Measurements from ENCODE around the gene ISY1.
A peak's percentile ranks its signal among the peaks of the same experiment; 100 is the strongest.
"Not testable (repeated sequence)": the region's sequence is repeated elsewhere in the genome, so short reads cannot be mapped to it uniquely, and the experiment has no call there.

ISY1 gene

DNA sequence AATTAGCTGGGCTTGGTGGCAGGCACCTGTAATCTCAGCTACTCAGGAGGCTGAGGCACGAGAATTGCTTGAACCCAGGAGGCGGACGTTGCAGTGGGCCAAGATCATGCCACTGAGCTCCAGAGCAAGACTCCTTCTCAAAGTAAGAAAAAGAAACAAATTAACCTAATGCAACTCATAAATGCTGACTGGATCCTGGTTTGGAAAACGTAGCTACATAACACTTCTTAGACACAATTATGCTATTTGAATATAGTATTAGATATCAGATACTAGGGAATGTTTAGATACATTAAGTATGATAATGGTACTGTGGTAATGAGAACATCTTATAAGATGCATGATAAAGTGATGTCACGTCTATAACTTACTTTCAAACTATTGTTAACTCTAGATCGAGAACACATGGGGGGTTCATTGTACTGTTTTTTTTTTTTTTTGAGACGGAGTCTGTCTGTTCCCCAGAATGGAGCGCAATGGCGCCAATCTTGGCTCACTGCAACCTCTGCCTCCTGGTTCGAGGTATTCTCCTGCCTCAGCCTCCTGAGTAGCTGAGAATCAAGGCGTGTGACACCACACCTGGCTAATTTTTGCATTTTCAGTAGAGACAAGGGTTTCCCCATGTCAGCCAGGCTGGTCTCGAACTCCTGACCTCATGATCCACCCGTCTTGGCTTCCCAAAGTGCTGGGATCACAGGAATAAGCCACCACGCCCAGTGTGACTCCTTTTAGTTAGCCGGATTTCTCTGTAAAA lies 5.9 kb upstream of the ISY1 start:
- no peak for DNase-seq

DNA sequence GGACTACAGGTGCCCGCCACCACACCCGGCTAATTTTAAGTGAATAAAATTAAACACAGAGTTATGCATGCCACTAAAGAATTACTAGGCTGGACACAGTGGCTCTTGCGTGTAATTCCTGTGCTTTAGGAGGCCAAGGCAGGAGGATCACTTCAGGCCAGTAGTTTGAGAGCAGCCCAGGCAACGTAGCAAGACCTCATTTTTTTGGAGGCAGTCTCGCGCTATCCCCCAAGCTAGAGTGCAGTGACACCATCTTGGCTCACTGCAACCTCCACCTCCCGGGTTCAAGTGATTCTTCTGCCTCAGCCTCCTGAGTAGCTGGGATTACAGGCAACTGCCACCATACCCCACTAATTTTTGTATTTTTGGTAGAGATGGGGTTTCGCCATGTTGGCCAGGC lies 4.7 kb upstream of the ISY1 start:
- DNase-seq, result not testable (repeated sequence)

DNA sequence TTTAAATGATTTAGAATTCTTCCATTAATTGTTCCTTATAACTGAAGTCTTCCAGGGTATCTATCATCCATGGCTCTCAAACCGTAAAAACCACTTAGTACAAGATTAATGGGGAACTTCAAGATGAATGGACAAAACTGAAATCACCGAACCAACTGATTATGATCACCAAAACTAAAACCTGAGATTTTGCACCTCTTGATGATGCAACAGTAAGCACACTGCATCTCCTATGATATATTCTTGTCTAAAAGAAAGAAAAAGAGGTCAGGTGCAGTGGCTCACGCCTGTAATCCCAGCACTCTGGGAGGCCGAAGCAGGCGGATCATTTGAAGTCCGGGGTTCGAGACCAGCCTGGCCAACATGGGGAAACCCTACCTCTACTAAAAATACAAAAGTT lies 3.6 kb upstream of the ISY1 start:
- DNase-seq, result no peak

DNA sequence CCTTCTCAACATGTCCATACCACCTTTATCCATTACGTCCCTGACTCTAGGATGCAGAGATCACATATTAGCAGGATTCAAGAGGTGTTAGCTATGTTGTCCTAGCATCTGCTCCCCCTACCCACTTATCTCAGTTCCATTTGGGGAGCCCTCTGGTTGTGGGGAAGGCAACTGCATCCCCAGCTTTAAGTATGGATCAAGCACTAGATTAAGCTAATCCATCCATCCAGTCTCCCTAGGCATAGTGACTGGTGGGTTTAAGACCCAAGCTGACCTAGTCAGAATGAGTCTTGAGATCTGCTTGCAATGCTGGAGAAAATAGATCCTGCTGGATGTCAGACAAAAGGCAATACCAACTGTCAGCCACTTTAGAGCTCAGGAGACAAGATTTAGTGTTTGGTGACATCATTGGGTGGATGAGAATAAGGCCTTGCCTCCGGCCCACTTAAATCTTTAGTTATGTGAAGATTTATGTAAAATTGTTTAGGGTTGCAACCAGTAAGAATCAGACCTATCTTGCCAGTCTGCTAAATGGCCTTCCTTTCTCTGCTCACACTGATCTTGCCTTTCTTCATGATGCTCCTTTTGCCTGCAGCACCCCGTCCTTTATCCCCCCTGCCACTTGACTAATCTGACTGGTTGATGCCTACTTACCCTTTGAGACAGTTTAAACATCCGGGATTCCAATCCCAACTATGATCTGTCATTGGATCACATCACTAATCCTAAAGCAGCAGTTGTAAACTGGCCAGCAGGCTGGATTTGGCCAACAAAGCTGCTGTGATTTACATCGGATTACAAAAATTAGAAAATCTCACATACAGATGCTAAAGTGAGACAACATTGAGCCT lies 2.1 kb upstream of the ISY1 start:
- DNase-seq, result no peak

DNA sequence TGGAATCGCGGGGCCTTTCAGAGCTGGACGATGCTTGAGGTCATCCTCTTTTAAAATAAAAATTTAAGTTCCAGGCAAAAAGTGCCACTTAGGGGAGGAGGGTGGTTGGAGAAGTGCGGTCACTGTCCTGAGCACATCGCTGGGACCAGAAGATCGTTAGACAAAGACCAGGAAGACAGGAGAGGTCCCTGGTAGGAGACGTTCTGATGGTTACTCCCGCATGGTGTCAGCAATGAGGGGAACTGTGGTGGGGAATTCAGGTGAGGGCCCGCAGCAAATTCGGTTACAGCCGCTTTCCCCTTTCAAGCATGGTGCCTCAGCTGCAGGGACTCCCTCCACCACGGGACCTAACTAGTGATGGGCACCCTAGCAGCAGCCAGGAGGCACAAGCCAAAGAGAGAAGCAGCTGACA lies 1.0 kb upstream of the ISY1 start:
- peak in 2 of 5 experiments; percentile 13 to 49 for DNase-seq

DNA sequence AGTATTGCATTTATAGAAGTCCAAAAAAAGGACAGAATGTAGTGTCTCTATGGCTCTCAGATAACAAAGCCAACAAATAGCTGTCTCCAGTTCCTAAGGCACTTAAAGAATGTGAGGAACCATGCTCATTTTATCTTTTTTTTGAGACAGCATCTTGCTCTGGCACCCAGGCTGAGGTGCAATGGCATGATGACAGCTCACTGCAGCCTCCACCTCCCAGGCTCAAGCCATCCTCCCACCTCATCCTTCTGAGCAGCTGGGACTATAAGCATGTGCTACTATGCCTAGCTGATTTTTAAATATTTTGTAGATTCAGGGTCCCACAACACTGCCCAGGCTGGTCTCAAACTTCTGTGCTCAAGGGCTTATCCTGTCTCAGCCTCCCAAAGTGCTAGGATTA lies 16.1 kb downstream of the ISY1 start:
- DNase-seq, result no peak

DNA sequence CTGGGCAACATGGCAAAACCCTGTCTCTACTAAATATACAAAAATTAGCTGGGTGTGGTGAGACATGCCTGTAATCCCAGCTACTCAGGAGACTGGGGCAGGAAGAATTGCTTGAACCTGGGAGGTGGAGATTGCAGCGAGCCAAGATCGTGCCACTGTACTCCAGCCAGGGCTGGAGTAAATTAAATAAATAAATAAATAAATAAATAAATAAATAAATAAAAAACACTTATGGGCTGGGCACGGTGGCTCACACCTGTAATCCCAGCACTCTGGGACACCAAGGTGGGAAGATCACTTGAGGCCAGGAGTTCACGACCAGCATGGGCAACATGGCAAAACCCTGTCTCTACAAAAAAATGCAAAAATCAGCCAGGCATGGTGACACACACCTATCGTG lies 19.9 kb downstream of the ISY1 start:
- DNase-seq, result not testable (repeated sequence)

DNA sequence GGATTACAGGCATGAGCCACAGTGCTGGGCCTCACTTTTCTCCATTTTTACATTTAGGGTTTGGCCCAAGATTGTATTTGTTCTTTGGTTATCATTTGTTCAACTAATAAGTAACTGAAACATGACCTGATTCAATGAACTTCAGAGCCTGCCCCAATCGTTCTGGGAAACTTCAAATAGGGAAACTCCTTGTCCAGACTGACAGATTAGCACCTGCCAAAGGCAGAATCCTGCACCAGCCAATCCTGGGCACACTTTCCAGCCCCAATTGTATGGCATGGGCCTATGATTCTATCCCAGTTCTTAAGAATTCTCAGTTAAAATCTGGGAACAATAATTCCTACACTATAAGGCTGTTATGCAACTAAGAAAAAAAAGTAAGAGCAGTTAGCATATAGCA lies 21.0 kb downstream of the ISY1 start:
- DNase-seq, result no peak

DNA sequence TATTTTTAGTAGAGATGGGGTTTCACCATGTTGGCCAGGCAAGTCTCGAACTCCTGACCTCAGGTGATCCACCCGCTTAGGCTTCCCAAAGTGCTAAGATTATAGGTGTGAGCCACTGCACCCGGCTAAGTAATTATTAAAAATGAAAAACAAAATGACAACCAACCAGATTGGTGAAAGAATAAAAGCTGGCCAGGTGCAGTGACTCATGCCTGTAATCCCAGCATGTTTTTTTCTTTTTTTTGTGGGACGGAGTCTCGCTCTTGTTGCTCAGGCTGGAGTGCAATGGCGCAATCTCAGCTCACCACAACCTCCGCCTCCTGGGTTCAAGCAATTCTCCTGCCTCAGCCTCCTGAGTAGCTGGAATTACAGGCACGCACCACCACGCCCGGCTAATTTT lies 24.6 kb downstream of the ISY1 start:
- DNase-seq, result not testable (repeated sequence)

DNA sequence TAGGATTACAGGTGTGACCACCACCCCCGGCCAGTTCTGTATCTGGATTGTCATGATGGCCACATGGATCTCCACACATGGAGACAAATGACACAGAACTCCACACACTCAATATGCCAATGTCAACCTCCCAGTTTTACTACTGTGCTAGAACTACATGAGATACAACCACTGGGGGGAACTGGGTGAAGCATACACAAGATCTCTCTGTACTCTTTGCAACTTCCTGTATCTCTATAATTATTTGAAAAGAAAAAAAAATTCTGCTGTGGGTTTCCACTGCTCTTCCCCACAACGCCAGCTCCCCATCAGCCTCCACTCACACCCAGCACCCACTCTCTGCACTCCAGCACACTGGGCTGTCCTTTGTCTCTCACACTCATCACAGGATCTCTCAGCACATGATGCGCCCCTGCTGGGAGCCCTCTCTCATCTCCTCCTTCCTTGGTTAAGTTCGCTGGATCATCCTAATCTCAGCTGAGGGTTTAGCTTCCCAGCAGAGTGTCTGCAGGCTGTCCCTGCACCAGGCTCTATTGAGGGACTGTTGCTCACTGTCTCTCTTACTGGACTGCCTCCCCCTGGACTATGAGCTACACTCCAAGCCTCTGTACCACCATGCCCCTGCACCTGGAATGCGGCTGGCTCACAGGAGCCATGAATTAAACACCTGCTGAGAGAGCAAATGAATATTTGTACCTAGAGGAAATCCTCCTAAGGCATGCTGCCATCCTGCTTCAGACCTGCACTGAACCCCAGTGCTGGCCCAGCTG lies 28.6 kb downstream of the ISY1 start:
- no peak for DNase-seq

DNA sequence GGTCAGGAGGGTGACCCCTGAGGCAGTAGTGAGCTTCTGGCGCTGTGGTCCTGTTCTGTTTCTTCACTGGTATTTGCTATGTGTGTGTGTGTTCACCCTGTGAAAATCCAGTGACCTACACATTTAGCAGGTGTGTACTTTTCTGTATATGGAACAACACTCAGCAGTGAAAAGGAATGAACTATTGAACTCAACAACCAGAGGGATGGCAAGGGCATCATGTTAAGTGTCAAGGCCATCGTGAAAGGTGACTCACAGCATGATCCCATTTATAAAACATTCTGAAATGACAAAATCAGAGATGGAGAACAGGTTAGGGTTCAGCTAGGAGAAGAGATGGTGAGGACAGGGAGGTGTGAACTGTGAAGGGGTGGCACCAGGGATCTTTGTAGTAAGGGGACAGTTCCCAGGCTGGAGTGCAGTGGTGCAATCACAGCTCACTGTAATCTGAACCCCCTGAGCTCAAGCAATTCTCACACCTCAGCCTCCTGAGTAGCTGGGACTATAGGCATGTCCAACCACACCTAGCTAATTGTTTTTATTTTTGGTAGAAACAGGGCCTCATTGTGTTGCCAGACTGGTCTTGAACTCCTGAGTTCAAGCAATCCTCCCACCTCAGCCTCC lies 29.3 kb downstream of the ISY1 start:
- no peak for DNase-seq

DNA sequence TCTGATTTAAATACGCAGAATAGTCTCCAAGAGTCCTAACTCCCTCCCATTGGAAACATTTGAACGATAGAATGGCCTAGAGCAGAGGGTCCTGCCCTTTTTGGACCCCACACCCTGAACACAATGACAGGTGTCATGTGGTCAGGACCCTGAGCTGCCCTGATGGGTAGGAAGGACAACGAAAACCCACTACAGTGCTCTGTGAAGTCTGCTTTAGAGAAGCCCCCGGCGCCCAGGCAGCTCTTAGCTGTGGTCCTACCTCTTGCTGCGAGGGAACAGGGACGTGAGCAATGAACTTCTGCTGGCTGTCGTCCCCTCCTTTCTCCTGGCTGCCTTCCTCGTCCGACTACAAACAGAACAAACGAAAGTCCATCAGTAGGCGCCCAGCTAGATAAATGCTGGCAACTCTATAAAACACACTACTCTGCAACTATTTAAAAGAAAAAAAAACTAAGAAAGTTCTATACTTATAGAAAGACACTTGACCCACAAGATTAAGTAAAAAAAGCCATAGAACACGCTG lies 30.5 kb downstream of the ISY1 start:
- DNase-seq, result no peak

DNA sequence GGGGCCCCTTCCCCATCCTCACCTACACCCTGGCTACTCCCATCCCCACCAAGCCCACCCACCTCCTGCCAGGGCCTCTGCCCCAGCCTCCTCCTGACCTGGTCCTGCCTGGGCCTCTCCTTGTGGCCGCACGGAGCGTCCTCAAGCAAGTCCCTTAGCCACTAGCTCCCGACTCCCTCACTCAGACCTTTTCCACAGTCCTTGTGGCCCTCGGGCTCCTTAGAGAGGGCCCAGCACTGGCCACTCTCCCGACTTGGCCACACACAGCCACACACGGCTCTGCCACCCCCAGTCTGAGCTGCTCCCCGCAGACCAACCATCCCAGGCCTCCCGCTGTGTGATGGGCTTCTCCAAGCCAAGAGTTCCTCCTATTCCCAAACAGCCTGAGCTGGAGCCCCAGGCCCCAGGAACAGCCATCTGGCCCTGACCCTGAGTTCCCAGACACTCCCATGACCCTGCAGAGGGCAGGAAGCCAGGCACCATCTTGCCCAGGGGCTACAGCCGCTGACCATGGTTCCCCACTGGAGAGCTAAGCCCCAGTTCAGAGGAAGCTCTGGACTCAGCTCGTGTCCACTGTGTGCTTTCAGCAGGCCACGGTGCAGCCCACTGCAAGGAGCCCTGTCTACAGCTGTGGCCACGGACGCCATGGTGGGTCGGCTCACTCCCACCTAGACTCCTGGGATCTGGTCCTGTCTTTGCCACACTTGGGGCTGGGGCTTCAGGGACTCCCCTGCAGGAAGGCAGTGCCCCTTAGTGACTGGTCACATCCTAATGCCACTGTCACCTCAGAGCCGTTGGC lies 32.3 kb downstream of the ISY1 start:
- no peak for DNase-seq

DNA sequence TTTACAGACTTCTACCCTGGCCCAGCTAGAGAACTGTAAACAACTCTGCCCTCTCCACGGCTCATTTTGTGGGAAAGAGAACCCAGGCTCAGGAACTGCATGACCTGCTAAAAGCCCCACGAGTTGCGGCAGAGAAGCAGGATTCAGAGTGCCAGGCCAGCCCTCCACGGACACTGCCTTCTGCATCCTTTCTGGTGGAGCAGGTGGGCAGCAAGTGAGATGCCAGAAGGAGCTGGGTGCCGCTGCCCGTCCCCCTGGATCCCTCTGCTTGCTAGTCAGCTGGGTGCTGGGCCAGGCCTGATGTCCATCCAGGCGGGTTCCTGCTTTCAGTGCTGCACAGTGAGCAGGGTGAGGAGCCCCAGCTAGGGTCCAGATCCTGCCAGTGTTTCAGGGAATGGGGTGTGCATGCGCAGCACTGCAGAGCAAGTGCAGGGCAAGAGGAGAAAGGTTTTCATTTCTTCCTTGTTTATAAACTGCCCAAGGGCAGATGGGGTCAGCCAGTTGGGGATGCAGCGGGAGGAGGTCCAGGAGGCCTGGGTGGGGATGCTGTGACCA lies 34.1 kb downstream of the ISY1 start:
- DNase-seq, result no peak

DNA sequence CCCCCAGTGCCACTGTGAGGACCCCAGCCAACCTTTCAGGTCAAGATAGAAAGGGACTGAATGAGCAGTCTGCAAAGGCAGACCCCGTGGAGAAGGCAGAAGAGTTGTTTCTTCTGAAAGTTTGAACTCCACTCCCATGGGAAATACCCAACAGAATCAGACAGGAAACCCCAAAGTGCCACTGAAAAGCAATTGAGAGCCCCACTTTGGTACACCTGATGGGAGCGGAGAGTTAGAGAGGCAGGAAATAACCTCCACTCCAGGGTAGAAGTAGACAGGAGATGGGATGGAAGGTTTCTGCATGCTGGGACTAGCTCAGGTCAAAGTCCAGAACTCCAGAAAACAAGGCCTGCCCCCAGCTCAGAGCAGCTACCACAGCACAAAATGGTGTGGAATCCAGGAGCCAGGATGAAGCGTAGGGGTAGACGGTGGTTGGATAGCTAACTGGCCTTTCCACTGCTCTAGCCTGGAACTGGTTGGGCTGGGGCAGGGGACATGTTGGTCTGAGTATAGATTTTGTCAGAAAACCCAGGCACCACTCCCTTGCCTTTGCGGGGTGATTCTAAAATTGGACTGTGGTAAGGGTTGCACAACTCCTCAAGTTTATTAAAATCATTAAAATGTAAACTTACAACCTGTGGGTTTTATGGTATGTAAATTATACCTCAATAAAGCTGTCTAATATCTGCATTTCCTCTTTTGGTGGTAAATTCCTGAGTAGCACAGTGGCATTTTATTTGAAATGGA lies 37.4 kb downstream of the ISY1 start:
- DNase-seq, result peak in 1 of 5 experiments; percentile 42

DNA sequence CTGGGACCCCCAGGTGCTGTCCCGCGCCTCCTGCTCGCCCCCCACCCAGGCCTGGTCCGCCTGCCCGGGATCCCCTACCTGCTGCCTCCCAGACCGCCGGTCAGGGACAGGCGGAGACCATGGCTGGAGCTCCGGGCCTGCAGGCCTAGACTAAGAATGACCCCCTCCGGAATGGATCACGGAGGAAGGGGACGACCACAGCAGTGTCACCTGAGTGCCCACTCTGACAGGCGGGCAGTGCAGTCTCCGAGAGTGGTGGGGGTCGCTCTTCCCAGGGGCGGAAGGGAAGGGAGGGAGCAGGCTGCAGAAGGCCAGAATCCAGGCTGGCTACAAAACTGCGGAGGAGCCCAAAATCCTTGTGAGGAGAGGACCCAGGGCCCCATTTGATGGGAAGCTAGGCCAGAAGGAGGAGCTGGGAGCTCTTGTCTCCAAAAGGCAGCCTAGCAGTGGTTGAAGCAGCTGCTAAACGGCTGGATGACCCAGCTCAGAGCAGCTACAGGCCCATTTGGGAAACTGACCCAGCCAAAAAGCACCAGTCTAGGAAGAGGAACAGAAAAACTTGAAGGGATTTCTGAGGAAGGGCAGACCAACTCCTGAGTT lies 38.4 kb downstream of the ISY1 start:
- DNase-seq, result peak in 1 of 5 experiments; percentile 13

DNA sequence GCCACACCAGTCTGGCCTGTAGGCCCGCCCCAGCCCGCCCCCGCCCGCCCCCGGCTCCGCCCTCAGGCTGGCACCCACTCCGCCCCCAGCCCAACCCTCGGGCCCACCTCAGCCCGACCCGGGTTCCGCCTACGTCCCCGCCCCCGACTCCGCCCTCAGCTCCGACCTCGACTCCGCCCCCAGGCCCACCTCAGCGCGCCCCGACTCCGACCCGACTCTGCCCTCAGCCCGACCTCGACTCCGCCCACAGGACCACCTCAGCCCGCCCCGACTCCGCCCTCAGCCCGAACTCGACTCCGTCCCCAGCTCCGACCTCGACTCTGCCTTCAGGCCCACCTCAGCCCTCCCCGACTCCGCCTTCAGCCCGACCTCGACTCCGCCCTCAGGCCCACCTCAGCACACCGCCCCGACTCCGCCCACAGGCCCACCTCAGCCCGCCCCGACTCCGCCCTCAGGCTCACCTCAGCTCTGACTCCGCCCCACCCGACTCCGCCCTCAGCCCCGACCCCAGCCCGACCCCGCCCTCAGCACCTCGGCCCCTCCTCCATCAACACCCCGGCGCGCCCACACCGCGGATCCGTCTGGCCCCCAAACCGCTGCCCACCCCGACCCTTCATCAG lies 39.0 kb downstream of the ISY1 start, which contains the start of gene RAB43:
RAB43 (minus strand) TSS at position 13 of the 620 bp plus-strand sequence. CDS start 315 bp downstream, outside the sequence.
- DNase-seq, result peak; percentile 63 to 87 (median 86)

DNA sequence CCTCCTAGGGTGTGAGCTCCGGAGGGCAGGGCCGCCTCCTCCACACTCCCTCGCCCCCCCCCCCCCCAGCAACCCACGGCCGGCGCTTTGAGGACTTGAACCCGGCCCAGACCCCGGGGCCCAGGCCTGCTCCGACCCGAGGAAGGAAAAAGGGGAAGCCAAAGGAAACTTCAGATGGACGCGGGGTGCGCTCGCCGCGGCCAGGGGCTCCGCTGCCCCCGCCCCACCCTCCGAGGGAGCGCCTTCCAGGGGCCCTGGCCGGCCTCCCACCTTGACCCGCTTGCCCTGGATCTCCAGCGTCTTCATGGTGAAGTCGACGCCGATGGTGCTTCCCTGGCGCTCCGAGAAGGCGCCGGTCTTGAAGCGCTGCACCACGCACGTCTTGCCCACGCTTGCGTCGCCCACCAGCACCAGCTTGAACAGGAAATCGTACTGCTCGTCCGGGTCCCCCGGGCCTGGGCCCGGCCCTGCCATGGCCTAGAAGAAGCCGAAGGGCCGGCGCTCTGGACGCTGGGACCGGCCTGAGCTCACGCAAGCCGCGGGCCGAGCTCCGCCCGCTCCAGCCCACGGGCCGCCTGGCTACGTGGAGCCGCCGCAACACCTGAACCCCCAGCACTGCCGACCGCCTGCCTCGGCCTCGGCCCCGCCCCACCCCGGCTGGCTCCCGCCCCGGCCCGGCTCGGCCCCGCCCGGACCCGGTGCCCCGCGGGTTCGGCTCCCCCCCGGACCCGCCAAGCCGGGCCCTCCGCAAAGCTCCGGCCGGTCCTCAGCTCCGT lies 39.7 kb downstream of the ISY1 start:
- peak in 3 of 5 experiments; percentile 13 to 76 (median 26) for DNase-seq

Measured in T-helper 2 cell (primary cell).